Measurements from ENCODE around the gene CYB561D2. TPM values are rescaled to one million over a fixed set of nuclear protein-coding genes. Genes with fewer than 3 reads are reported as not detected.

The CYB561D2 gene
- total and polyA plus RNA-seq, 8 donors: 6.1 to 26.1 (median 11.1) TPM; not detected in 1

DNA sequence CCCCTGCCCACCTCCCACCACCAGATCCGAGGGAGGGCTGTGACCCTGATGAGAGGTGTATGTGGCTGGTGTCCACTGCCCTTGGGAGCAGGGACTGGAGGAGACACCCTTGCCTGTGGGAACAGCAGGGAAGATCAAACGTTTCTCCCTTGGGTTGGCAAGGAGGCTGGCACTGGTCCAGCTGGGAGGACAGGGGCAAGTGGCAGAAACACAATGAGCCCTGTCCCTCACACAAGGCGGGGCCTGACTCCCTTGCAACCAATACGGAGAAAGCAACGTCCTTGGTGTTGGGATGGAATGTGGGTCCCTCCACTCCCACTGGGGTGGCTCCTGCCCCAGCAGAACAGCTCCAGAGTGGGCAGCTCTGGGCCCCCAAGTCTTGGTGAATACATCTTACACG is 33.4 kb upstream of the CYB561D2 start:
- peaks cover 12 to 44% (median 40%) of the 10 kb centered on the region in 4 donors for H3K36me3 ChIP-seq
- peak overlapping the region in 1 of 4 donors; percentile 19 for H3K4me3 ChIP-seq
- no peaks in the 10 kb centered on the region for H3K27me3 ChIP-seq
- H3K4me1 ChIP-seq: peaks cover 59 to 79% (median 74%) of the 10 kb centered on the region in 4 donors
- peak overlapping the region; percentile 80 to 95 (median 85) for H3K27ac ChIP-seq
- no peak for TF ChIP-seq POLR2A (IDR thresholded peaks at IDR 0.05)
- peak; percentile 70 to 72 for DNase-seq
- intact Hi-C loops (cut with DNase I; ENCODE audit: low total_unique reads): no loop called here
- WGBS, 5 donors: 36 to 57% (median 49%) methylated on average over 5 to 6 of the region's 6 CpGs
- H3K9me3 ChIP-seq: no peaks in the 10 kb centered on the region

DNA sequence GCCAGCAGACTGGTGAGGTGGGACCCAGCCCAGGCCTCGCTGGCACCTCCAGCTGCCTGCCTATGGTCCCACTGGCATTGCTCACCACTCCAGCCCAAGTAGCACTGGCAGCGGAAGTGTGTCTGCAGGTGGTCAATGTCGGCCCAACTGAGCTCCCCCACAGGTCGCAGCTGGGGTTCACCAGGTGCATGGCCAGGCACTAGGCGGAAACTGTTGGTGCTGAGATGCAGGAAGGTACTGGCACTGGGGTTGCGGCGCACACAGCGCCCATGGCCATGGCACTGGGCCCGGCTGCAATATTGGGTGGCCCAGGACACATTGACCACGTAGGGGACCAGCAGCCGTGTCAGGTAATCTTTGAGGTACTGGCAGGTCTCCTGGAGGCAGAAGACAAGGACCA is 32.5 kb upstream of the CYB561D2 start:
- peak overlapping the region in 3 of 4 donors; percentile 13 to 88 (median 82) for H3K4me3 ChIP-seq
- no peak for TF ChIP-seq POLR2A (IDR thresholded peaks at IDR 0.05)
- TF ChIP-seq, protein P1, sequence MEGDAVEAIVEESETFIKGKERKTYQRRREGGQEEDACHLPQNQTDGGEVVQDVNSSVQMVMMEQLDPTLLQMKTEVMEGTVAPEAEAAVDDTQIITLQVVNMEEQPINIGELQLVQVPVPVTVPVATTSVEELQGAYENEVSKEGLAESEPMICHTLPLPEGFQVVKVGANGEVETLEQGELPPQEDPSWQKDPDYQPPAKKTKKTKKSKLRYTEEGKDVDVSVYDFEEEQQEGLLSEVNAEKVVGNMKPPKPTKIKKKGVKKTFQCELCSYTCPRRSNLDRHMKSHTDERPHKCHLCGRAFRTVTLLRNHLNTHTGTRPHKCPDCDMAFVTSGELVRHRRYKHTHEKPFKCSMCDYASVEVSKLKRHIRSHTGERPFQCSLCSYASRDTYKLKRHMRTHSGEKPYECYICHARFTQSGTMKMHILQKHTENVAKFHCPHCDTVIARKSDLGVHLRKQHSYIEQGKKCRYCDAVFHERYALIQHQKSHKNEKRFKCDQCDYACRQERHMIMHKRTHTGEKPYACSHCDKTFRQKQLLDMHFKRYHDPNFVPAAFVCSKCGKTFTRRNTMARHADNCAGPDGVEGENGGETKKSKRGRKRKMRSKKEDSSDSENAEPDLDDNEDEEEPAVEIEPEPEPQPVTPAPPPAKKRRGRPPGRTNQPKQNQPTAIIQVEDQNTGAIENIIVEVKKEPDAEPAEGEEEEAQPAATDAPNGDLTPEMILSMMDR (IDR thresholded peaks at IDR 0.05): no peak
- TF ChIP-seq EP300 (IDR thresholded peaks at IDR 0.05): no peak
- TF ChIP-seq POLR2AphosphoS5 (IDR thresholded peaks at IDR 0.05): no peak
- H3K9me3 ChIP-seq: no peaks in the 10 kb centered on the region
- peak overlapping the region; percentile 71 to 95 (median 82) for H3K27ac ChIP-seq
- intact Hi-C loops (cut with DNase I; ENCODE audit: low total_unique reads): no loop called here
- peaks cover 67 to 88% (median 81%) of the 10 kb centered on the region in 4 donors for H3K4me1 ChIP-seq
- no peaks in the 10 kb centered on the region for H3K27me3 ChIP-seq
- H3K36me3 ChIP-seq: peaks cover 12 to 44% (median 40%) of the 10 kb centered on the region in 4 donors
- WGBS, 5 donors: 73 to 83% (median 76%) methylated on average over 7 to 11 of the region's 11 CpGs
- no peak for DNase-seq

DNA sequence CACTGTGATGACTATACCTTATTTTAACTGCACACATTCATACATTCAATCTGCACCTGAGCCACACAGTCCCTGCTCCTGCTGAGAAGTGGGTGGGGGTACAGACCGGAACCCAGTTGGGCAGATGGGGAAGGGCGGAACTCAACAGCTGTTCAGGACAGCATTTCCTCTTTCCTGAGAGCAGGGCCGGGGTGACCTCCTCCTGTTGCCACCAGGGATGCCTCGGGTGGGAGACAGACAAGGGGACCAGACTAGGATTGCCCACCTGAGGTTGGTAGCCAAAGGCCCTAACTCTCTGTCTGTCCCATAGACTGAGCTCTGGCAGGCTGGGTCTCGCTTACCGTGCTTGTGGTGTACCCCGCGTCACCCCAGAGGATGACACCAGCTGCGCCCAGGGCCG is 32.0 kb upstream of the CYB561D2 start:
- intact Hi-C loops (cut with DNase I; ENCODE audit: low total_unique reads): no loop called here
- 72 to 85% (median 75%) methylated on average over 8 to 10 of the region's 10 CpGs for WGBS, 5 donors
- Histone ChIP-seq H3K9me3 (no peaks in the 10 kb centered on the region), H3K27ac (peak overlapping the region; percentile 71 to 95 (median 82)), H3K4me3 (peak overlapping the region in 3 of 4 donors; percentile 13 to 88 (median 82)), H3K36me3 (peaks cover 12 to 44% (median 40%) of the 10 kb centered on the region in 4 donors), H3K4me1 (peaks cover 67 to 92% (median 85%) of the 10 kb centered on the region in 4 donors), H3K27me3 (no peaks in the 10 kb centered on the region)
- DNase-seq: no peak
- TF ChIP-seq POLR2A (IDR thresholded peaks at IDR 0.05) (no peak), EP300 (IDR thresholded peaks at IDR 0.05) (no peak), POLR2AphosphoS5 (IDR thresholded peaks at IDR 0.05) (no peak)
- TF ChIP-seq, protein P1 (IDR thresholded peaks at IDR 0.05): no peak

DNA sequence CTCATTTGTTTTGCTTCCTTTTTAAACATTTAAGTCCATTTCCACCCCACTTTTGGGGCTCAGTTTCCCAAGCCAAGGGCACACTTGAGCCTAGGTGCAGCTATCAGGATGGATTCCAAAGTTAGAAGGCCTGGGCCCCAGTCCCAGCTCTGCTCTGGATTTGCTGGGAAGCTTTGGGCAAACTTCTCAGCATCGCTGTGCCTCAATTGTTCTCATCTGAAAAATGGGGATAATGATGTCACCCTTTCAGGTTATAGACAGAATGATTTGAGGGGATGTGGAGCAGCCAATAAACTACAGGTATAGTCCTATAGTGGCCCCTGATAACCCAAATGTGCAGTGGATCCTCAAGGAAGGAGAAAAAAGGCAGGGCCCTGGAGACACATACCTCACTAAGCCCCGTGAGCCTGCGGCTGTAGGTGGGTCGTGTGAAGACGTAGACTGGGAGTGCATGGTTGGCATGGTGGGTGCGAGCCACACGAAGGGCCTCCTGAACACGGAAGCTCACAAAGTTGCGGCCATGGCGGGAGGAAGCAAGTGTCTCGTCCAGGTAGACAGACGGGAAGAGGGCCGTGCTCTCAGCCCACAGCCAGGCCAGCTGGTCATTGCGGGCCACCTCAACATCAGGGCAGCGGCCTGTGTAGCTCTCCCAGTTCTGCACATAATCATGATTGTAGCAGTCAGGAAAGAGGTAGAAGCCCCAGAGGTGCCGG is 31.3 kb upstream of the CYB561D2 start:
- Histone ChIP-seq H3K4me1 (peaks cover 66 to 92% (median 86%) of the 10 kb centered on the region in 4 donors), H3K9me3 (no peaks in the 10 kb centered on the region), H3K36me3 (peaks cover 12 to 44% (median 40%) of the 10 kb centered on the region in 4 donors), H3K27me3 (no peaks in the 10 kb centered on the region), H3K4me3 (peak overlapping the region; percentile 13 to 88 (median 82)), H3K27ac (peak overlapping the region; percentile 25 to 95 (median 82))
- 89 to 92% (median 90%) methylated on average over 15 to 16 of the region's 16 CpGs for WGBS, 5 donors
- intact Hi-C loops (cut with DNase I; ENCODE audit: low total_unique reads): no loop called here
- TF ChIP-seq POLR2A (IDR thresholded peaks at IDR 0.05) (no peak), EP300 (IDR thresholded peaks at IDR 0.05) (no peak), POLR2AphosphoS5 (IDR thresholded peaks at IDR 0.05) (no peak)
- TF ChIP-seq, protein P1 (IDR thresholded peaks at IDR 0.05): no peak
- DNase-seq: no peak
